A673 (cell line): Measurements from ENCODE around the gene TMEM97.

ENCODE experiments used
- EZH2 ChIP-seq: fragments of 200-600 bp; sonication (generic); IDR thresholded peaks from 2 replicates; pipeline ENCODE4 v1.6.1; 2017; ENCODE audit warnings: borderline replicate concordance, low read depth, mild to moderate bottlenecking, mixed read lengths, antibody characterized with exemption, low read length; ENCODE audit not compliant: poor library complexity, severe bottlenecking
- TF ChIP-seq, protein P1 (sequence below): fragments of 300-800, 200-600 bp; sonication (generic); conservative IDR thresholded peaks from 2 replicates; pipeline ENCODE4 v1.5.1; 2017; ENCODE audit warnings: low read depth, mild to moderate bottlenecking, antibody characterized with exemption, low read length, moderate library complexity, mixed read lengths

DNA sequence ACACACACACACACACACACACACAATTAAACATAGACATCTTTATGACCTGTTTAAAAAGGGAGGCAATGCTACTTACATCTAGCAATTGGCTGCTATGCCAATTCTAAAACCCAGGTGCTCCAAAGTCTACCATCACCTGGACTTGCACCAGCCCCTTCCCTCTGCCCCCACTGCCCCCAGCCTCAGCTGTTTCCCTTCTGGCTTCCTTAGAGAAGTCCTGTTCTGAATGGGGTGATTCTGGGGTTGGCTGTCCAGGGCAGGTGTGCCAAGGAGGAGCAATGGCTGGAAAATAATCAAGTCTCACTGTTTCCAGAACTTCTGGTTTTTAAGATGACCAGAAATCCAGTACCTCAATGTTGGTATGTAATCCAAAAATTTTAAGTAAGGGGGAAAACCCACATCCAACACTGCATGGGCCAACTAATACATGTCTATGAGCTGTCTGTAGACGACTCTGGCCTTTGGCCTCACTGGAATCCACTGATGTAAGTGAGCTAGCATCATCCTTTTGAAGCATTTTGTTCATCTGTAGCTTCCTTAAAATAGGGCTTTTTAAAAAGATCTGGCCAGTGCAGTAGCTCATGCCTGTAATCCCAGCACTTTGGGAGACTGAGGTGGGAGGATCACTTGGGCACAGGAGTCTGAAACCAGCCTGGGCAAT, 14.2 kb downstream of the TMEM97 start:
- TF ChIP-seq, protein P1, sequence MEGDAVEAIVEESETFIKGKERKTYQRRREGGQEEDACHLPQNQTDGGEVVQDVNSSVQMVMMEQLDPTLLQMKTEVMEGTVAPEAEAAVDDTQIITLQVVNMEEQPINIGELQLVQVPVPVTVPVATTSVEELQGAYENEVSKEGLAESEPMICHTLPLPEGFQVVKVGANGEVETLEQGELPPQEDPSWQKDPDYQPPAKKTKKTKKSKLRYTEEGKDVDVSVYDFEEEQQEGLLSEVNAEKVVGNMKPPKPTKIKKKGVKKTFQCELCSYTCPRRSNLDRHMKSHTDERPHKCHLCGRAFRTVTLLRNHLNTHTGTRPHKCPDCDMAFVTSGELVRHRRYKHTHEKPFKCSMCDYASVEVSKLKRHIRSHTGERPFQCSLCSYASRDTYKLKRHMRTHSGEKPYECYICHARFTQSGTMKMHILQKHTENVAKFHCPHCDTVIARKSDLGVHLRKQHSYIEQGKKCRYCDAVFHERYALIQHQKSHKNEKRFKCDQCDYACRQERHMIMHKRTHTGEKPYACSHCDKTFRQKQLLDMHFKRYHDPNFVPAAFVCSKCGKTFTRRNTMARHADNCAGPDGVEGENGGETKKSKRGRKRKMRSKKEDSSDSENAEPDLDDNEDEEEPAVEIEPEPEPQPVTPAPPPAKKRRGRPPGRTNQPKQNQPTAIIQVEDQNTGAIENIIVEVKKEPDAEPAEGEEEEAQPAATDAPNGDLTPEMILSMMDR, result no peak
- TF ChIP-seq EZH2, result no peak
